PC-9 (cell line): Measurements from ENCODE around the gene ZCCHC7. TPM values are rescaled to one million over a fixed set of nuclear protein-coding genes. Genes with fewer than 3 reads are reported as not detected.

ENCODE experiments used
- BruUV-seq: library from RNA; stranded (reverse); fragments of 400-500 nt; replicated peaks from 2 replicates; lab custom pipeline; 2021; lab: Mats Ljungman, UMichigan
- CTCF ChIA-PET: fragments of 300-600 bp; sonication (Branson Sonifier 250); formaldehyde crosslinking; loops from one replicate; lab custom pipeline; 2022; ENCODE audit warnings: antibody characterized with exemption; lab: Charles Lee
- POLR2A ChIA-PET: fragments of 300-600 bp; sonication (Branson Sonifier 250); formaldehyde crosslinking; loops from one replicate; lab custom pipeline; 2022; ENCODE audit warnings: antibody characterized with exemption; ENCODE audit not compliant: unreplicated experiment; lab: Charles Lee
- DNase-seq, 2 experiments: peaks; one replicate each; pipeline versions ENCODE4 v3.0.0 to v3.0.0-alpha.2; 2015 to 2022; ENCODE audit warnings: mixed read lengths in 1 of 2
- H2AFZ ChIP-seq: fragments of 200-600 bp; sonication (generic); 2 replicates; pipeline ENCODE4 v1.8.1; 2017; ENCODE audit warnings: antibody characterized with exemption
- H3F3A ChIP-seq: fragments of 200-600 bp; sonication (generic); 2 replicates; pipeline ENCODE4 v1.8.1; 2017; ENCODE audit warnings: antibody characterized with exemption, mild to moderate bottlenecking, low read depth; ENCODE audit not compliant: insufficient read depth
- H3K27ac ChIP-seq: fragments of 200-600 bp; sonication (generic); 2 replicates; pipeline ENCODE4 v1.6.1; 2016; ENCODE audit warnings: mixed run types
- H3K27me3 ChIP-seq: fragments of 200-600 bp; sonication (generic); 2 replicates; pipeline ENCODE4 v1.6.1; 2016; ENCODE audit warnings: low read depth, mixed run types; ENCODE audit not compliant: insufficient read depth
- H3K36me3 ChIP-seq: fragments of 200-600 bp; sonication (generic); 2 replicates; pipeline ENCODE4 v1.6.1; 2016; ENCODE audit warnings: low read depth, mixed run types
- H3K4me1 ChIP-seq: fragments of 200-600 bp; sonication (generic); replicated peaks from 2 replicates; pipeline ENCODE4 v1.6.1; 2016; ENCODE audit warnings: mixed run types; ENCODE audit not compliant: insufficient read depth
- H3K4me2 ChIP-seq: fragments of 200-600 bp; sonication (generic); 2 replicates; pipeline ENCODE4 v1.6.1; 2017; ENCODE audit warnings: mixed run types
- H3K4me3 ChIP-seq: fragments of 200-600 bp; sonication (generic); 2 replicates; pipeline ENCODE4 v1.6.1; 2016; ENCODE audit warnings: mixed run types
- H3K79me2 ChIP-seq: fragments of 200-600 bp; sonication (generic); 2 replicates; pipeline ENCODE4 v1.6.1; 2017; ENCODE audit warnings: low read depth, mixed run types
- H3K9me2 ChIP-seq: fragments of 200-600 bp; sonication (generic); 2 replicates; pipeline ENCODE4 v1.8.1; 2017; ENCODE audit warnings: mild to moderate bottlenecking; ENCODE audit not compliant: insufficient read depth
- H3K9me3 ChIP-seq: fragments of 200-600 bp; sonication (generic); 2 replicates; pipeline ENCODE4 v1.8.1; 2016; ENCODE audit warnings: low read depth; ENCODE audit not compliant: insufficient read depth
- H4K20me1 ChIP-seq: fragments of 200-600 bp; sonication (generic); 2 replicates; pipeline ENCODE4 v1.8.1; 2017; ENCODE audit not compliant: insufficient read depth
- EZH2 ChIP-seq: fragments of 200-600 bp; sonication (generic); IDR thresholded peaks from 2 replicates; pipeline ENCODE4 v1.8.0; 2017; ENCODE audit warnings: antibody characterized with exemption, low read depth
- intact Hi-C: fragments of 100-400 bp; cut with micrococcal nuclease; formaldehyde crosslinking; loops from one replicate; pipeline ENCODE4 v1.10.0; 2022; ENCODE audit not compliant: unreplicated experiment
- total RNA-seq: library from RNA; stranded (reverse); gene quantifications from 2 replicates; pipeline ENCODE4 v1.2.3, GENCODE V29; 2021
- TF ChIP-seq, protein P1 (sequence below): fragments of 200-600 bp; sonication (generic); conservative IDR thresholded peaks from 2 replicates; pipeline ENCODE4 v1.6.1; 2017; ENCODE audit warnings: mixed run types, antibody characterized with exemption, mild to moderate bottlenecking, moderate library complexity

ZCCHC7 gene
- total RNA-seq, 1 experiment from 2014 or later, result 15.9 TPM

DNA sequence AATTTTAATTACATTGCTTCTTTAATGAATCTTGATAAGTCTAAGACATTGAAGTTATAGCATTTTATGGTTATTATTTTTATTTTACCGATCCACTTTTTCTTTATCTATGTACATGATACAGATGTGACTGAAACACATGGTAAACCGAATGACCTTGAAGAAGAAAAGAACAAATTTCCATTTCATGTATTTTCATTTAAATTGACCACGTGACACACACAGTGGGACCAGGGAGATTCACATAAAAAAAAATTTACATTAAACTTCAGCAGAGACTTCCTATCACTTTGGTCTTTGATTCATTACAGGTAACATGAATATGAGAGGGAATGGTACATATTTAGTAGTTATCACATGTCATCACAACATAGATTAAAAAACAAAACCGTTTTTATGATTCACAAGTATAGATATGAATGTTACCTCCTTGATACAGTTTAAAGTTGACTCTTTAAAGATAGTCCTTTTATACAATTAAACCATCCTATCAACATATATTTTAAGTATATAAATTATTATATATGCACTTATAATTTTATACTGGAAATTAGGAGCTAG is 133.1 kb downstream of the ZCCHC7 start:
- DNase-seq, result no peak
- POLR2A ChIA-PET, result no interaction called here
- Histone ChIP-seq H4K20me1 (no peaks in the 10 kb centered on the region), H3K27ac (no peak overlapping the region), H3K27me3 (no peaks in the 10 kb centered on the region), H3K79me2 (no peaks in the 10 kb centered on the region), H3F3A (no peaks in the 10 kb centered on the region), H3K4me1 (no peaks in the 10 kb centered on the region), H3K9me2 (no peaks in the 10 kb centered on the region), H3K4me2 (no peak overlapping the region), H2AFZ (no peak overlapping the region), H3K36me3 (no peaks in the 10 kb centered on the region), H3K4me3 (no peak overlapping the region), H3K9me3 (no peaks in the 10 kb centered on the region)
- no TSS peak for BruUV-seq
- intact Hi-C loops, result no loop called here
- TF ChIP-seq, protein P1, sequence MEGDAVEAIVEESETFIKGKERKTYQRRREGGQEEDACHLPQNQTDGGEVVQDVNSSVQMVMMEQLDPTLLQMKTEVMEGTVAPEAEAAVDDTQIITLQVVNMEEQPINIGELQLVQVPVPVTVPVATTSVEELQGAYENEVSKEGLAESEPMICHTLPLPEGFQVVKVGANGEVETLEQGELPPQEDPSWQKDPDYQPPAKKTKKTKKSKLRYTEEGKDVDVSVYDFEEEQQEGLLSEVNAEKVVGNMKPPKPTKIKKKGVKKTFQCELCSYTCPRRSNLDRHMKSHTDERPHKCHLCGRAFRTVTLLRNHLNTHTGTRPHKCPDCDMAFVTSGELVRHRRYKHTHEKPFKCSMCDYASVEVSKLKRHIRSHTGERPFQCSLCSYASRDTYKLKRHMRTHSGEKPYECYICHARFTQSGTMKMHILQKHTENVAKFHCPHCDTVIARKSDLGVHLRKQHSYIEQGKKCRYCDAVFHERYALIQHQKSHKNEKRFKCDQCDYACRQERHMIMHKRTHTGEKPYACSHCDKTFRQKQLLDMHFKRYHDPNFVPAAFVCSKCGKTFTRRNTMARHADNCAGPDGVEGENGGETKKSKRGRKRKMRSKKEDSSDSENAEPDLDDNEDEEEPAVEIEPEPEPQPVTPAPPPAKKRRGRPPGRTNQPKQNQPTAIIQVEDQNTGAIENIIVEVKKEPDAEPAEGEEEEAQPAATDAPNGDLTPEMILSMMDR, result no peak
- no peak for TF ChIP-seq EZH2
- CTCF ChIA-PET, result no interaction called here

- Histone ChIP-seq H2AFZ (no peak overlapping the region), H3K27ac (no peak overlapping the region), H3K27me3 (no peaks in the 10 kb centered on the region), H3K9me2 (no peaks in the 10 kb centered on the region), H3K9me3 (no peaks in the 10 kb centered on the region), H4K20me1 (no peaks in the 10 kb centered on the region), H3K36me3 (no peaks in the 10 kb centered on the region), H3F3A (no peaks in the 10 kb centered on the region), H3K4me1 (no peaks in the 10 kb centered on the region), H3K4me2 (no peak overlapping the region), H3K79me2 (no peaks in the 10 kb centered on the region), H3K4me3 (no peak overlapping the region)
- no peak for DNase-seq
- intact Hi-C loops, result no loop called here
- CTCF ChIA-PET, result no interaction called here
- BruUV-seq, result no TSS peak
- no peak for TF ChIP-seq EZH2
- TF ChIP-seq, protein P1, result no peak
- POLR2A ChIA-PET, result no interaction called here
Observed at GRCh38 chr9:37255187-37255586, 134.8 kb downstream of the ZCCHC7 start.

DNA sequence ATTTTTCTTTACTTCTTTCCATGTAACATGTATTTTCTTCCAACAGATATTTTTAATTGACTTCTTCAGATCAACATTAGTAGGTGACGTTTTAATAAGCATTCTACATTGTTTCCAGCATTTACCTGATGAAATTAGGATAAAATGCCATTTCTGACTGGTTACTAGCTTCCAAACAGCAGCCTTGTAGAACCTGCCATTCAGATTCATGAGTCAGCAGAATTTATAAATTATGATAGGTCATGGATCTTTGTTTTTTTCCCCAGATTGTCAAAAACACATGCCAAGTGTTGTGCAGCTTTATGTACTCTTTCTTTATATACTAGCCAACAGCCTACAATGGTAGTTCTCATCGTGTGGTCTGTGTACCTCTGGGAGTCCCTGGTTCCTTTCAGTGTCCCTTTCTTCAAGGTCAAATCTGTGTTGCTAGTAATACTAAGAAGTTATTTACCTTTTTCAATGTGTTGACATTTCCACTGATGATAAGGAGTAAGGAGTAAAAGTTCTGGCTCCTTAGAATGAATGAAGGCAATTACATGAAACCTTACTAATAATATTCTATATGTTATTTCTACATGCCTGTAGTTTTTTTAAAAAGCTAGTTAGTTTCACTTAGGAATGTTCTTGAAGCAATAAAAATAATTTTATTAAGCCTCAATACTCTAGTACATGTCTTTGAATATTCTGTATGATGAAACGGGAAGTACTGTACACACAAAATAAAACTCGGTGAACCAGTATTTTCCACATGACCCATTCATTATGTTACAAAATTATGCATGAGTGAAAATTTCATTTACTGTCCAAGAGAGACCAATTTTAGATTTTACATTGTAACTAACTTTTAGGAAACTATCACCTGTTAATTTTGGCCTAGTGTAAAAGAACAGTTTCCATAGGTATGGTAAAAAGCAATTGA is 135.8 kb downstream of the ZCCHC7 start:
- no peak for TF ChIP-seq EZH2
- TF ChIP-seq, protein P1, result no peak
- H3K9me3 ChIP-seq, result no peaks in the 10 kb centered on the region
- H3K27ac ChIP-seq, result no peak overlapping the region

More for the DNA sequence above, 135.8 kb downstream of the ZCCHC7 start:
- Histone ChIP-seq H3F3A (no peaks in the 10 kb centered on the region), H3K79me2 (no peaks in the 10 kb centered on the region), H4K20me1 (no peaks in the 10 kb centered on the region), H3K27me3 (no peaks in the 10 kb centered on the region), H3K9me2 (no peaks in the 10 kb centered on the region), H3K4me1 (no peaks in the 10 kb centered on the region), H3K4me3 (no peak overlapping the region), H2AFZ (no peak overlapping the region), H3K4me2 (no peak overlapping the region), H3K36me3 (no peaks in the 10 kb centered on the region)
- POLR2A ChIA-PET, result interaction anchor here (0.5 kb wide), 1 partner anchor 60 kb away, joined by 5 read pairs; no protein-coding TSS in a partner anchor
- CTCF ChIA-PET, result no interaction called here
- no peak for DNase-seq
- intact Hi-C loops, result no loop called here
- BruUV-seq, result no TSS peak
